ENCODE measurements around the gene DAPP1. TPM values are rescaled to one million over a fixed set of nuclear protein-coding genes. Genes with fewer than 3 reads are reported as not detected.

Gene DAPP1
- total and polyA plus RNA-seq, 10 of the 15 experiments (the other 5 are each of a cell fraction or from before 2014, with no cell fraction given): 46.5 to 147 (median 74.2) TPM

GRCh38 chr4:99915449-99915848 lies 98.8 kb downstream of the DAPP1 start (continued):
- TF ChIP-seq ZBTB33 (IDR thresholded peaks at IDR 0.05) (no peak), SUPT20H (IDR thresholded peaks at IDR 0.05; ENCODE audit: borderline replicate concordance, control insufficient read depth, low read depth, low read length) (no peak)
- TF ChIP-seq, protein P1, sequence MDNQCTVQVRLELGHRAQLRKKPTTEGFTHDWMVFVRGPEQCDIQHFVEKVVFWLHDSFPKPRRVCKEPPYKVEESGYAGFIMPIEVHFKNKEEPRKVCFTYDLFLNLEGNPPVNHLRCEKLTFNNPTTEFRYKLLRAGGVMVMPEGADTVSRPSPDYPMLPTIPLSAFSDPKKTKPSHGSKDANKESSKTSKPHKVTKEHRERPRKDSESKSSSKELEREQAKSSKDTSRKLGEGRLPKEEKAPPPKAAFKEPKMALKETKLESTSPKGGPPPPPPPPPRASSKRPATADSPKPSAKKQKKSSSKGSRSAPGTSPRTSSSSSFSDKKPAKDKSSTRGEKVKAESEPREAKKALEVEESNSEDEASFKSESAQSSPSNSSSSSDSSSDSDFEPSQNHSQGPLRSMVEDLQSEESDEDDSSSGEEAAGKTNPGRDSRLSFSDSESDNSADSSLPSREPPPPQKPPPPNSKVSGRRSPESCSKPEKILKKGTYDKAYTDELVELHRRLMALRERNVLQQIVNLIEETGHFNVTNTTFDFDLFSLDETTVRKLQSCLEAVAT (IDR thresholded peaks at IDR 0.05): no peak

DNA sequence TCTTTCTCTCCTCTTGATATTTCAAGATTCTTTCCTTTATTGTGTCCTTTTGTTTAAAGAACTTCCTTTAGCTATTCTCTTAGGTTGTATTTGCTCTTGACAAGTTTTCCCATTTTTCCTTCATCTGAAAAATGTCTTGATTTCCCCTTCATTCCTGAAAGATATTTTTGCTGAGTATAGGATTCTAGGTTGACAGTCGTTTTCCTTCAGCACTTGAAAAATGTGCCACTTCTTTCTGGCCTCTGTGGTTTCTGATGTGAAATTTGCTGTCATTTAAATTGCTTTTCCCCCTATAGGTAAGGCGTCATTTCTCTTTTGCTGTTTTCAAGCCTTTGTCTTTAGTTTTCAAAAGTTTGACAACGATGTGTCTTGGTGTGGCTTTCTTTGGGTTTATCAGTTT lies 100.9 kb downstream of the DAPP1 start:
- H3K79me2 ChIP-seq (ENCODE audit: control insufficient read depth, insufficient read depth, low read length): no peaks in the 10 kb centered on the region; the same call in 1 of the 2 replicates
- no peak overlapping the region for H3K4me2 ChIP-seq (ENCODE audit: control insufficient read depth, insufficient read depth)
- no peak for DNase-seq (ENCODE audit: low read depth, low spot score)
- H3K27me3 ChIP-seq (replicated peaks in 1 of 2; ENCODE audit: control insufficient read depth in 2 of 2, insufficient read depth in 2 of 2, low read length in 1 of 2): no peaks in the 10 kb centered on the region
- no peak overlapping the region for H3K27ac ChIP-seq (ENCODE audit: control insufficient read depth, insufficient read depth)
- H2AFZ ChIP-seq (ENCODE audit: control insufficient read depth, low read depth, low read length): no peak overlapping the region
- ATAC-seq: no peak
- H3K9me3 ChIP-seq (replicated peaks; ENCODE audit: control insufficient read depth, insufficient read depth, low read length): peaks cover 2% of the 10 kb centered on the region; the same call in 2 of the 3 replicates
- RAD21 ChIA-PET (ENCODE audit: unreplicated experiment): no interaction called here
- SMC1A ChIA-PET (ENCODE audit: uncharacterized antibody, unreplicated experiment): interaction anchor here (0.6 to 2.7 kb wide), 6 partner anchors 12 to 102 kb away, joined by 3 to 8 read pairs (median 3); partner anchors contain the start of gene LAMTOR3
- BruUV-seq (replicated peaks): TSS peak; percentile 23
- POLR2A ChIA-PET: no interaction called here
- no peak overlapping the region for H3K9ac ChIP-seq (ENCODE audit: control insufficient read depth, insufficient read depth, low read length)
- no peak for TF ChIP-seq IRF3 (IDR thresholded peaks at IDR 0.05)
- no peak for TF ChIP-seq NR2C1 (IDR thresholded peaks at IDR 0.05)
- no peak for TF ChIP-seq RFX5 (IDR thresholded peaks at IDR 0.05; ENCODE audit: low read depth, low read length)
- TF ChIP-seq CBX5 (IDR thresholded peaks at IDR 0.05; ENCODE audit: low read depth): peak; percentile 65; the same call in 1 of the 2 replicates
- no peak for TF ChIP-seq KAT2A (conservative IDR thresholded peaks at IDR 0.05; ENCODE audit: control insufficient read depth, low read depth, low read length)
- no peak for TF ChIP-seq STAT3 (IDR thresholded peaks at IDR 0.05; ENCODE audit: low read depth, low read length)
- TF ChIP-seq GABPA (IDR thresholded peaks at IDR 0.05; ENCODE audit: low read depth): no peak
- TF ChIP-seq HDGF (IDR thresholded peaks at IDR 0.05): no peak
- 94% methylated on average over 3 of the region's 3 CpGs for WGBS (ENCODE audit: insufficient coverage, insufficient replicate concordance, low lambda C conversion rate, missing lambda C conversion rate)
- no peaks in the 10 kb centered on the region for H4K20me1 ChIP-seq (ENCODE audit: control insufficient read depth, insufficient read depth)
- CTCF ChIA-PET: interaction anchor here (0.9 kb wide), 1 partner anchor 106 kb away, joined by 3 read pairs; no protein-coding TSS in a partner anchor
- in situ Hi-C loops (cut with MboI): no loop called here
- peaks cover 4 to 8% of the 10 kb centered on the region in 2 experiments; a peak in 2 of 4 replicates for H3K36me3 ChIP-seq (ENCODE audit: control insufficient read depth in 2 of 2, insufficient read depth in 2 of 2, low read length in 1 of 2)
- FAIRE-seq: no peak
- H3K4me1 ChIP-seq (ENCODE audit: control insufficient read depth, insufficient read depth, low read length): no peaks in the 10 kb centered on the region
- no peak overlapping the region for H3K4me3 ChIP-seq
- intact Hi-C loops (cut with micrococcal nuclease; ENCODE audit: unreplicated experiment): no loop called here
